Neural cell (in vitro differentiated cells): ENCODE measurements around the gene KIAA1958. TPM values are rescaled to one million over a fixed set of nuclear protein-coding genes. Genes with fewer than 3 reads are reported as not detected.

Experiments used
- H2AFZ ChIP-seq: fragments of 200-600, 300-800 bp; sonication (generic), shearing (Covaris generic); 2 replicates; pipeline ENCODE4 v1.6.0; 2014; ENCODE audit warnings: low read depth, mild to moderate bottlenecking, antibody characterized with exemption, low read length, moderate library complexity
- H3F3A ChIP-seq: fragments of 200-600 bp; shearing (Covaris generic); 2 replicates; pipeline ENCODE4 v1.6.1; 2016; ENCODE audit warnings: mild to moderate bottlenecking, moderate library complexity, mixed read lengths, antibody characterized with exemption, low read length; ENCODE audit not compliant: insufficient read depth, poor library complexity, severe bottlenecking
- H3K27ac ChIP-seq: fragments of 200-600, 300-800 bp; sonication (generic), shearing (Covaris generic); 2 replicates; pipeline ENCODE4 v1.5.1; 2014; ENCODE audit warnings: mild to moderate bottlenecking, low read length, moderate library complexity
- H3K27me3 ChIP-seq: fragments of 300-800, 200-600 bp; sonication (generic), shearing (Covaris generic); 2 replicates; pipeline ENCODE4 v1.6.0; 2014; ENCODE audit warnings: mild to moderate bottlenecking, low read depth, low read length, moderate library complexity; ENCODE audit not compliant: insufficient read depth
- H3K36me3 ChIP-seq: fragments of 300-800, 200-600 bp; sonication (generic), shearing (Covaris generic); 2 replicates; pipeline ENCODE4 v1.5.1; 2014; ENCODE audit warnings: mild to moderate bottlenecking, antibody characterized with exemption, low read length, moderate library complexity; ENCODE audit not compliant: insufficient read depth
- H3K4me2 ChIP-seq: fragments of 300-800, 200-600 bp; sonication (generic), shearing (Covaris generic); 2 replicates; pipeline ENCODE4 v1.6.0; 2014; ENCODE audit warnings: mild to moderate bottlenecking, low read length
- H3K4me3 ChIP-seq: fragments of 300-800, 200-600 bp; sonication (generic), shearing (Covaris generic); 2 replicates; pipeline ENCODE4 v1.5.1; 2014; ENCODE audit warnings: mild to moderate bottlenecking, low read length, moderate library complexity
- H3K79me2 ChIP-seq: fragments of 200-600 bp; shearing (Covaris generic); replicated peaks from 2 replicates; pipeline ENCODE4 v1.6.0; 2014; ENCODE audit warnings: mild to moderate bottlenecking, low read length, moderate library complexity; ENCODE audit not compliant: insufficient read depth
- H3K9ac ChIP-seq: fragments of 300-800, 200-600 bp; sonication (generic), shearing (Covaris generic); 2 replicates; pipeline ENCODE4 v1.6.1; 2016; ENCODE audit warnings: mild to moderate bottlenecking, low read length, mixed read lengths
- H3K9me2 ChIP-seq: fragments of 200-600 bp; shearing (Covaris generic); 2 replicates; pipeline ENCODE4 v1.6.1; 2016; ENCODE audit warnings: mild to moderate bottlenecking, low read length, mixed read lengths; ENCODE audit not compliant: insufficient read depth
- H3K9me3 ChIP-seq: fragments of 200-600, 300-800 bp; sonication (generic), shearing (Covaris generic); 2 replicates; pipeline ENCODE4 v1.6.1; 2016; ENCODE audit warnings: mild to moderate bottlenecking, mixed run types, low read length, moderate library complexity, mixed read lengths
- H4K20me1 ChIP-seq: fragments of 200-600 bp; shearing (Covaris generic); 2 replicates; pipeline ENCODE4 v1.6.1; 2016; ENCODE audit warnings: mild to moderate bottlenecking, mixed run types; ENCODE audit not compliant: insufficient read depth
- EP300 ChIP-seq: fragments of 450-650 bp; conservative IDR thresholded peaks from 2 replicates; pipeline ENCODE4 v1.6.1; 2014; ENCODE audit warnings: antibody characterized with exemption, mild to moderate bottlenecking, moderate library complexity; ENCODE audit not compliant: poor library complexity, severe bottlenecking
- EZH2 ChIP-seq: fragments of 200-600, 300-800 bp; shearing (Covaris generic), sonication (generic); IDR thresholded peaks from 2 replicates; pipeline ENCODE4 v1.6.1; 2014; ENCODE audit warnings: antibody characterized with exemption, low read length, borderline replicate concordance, mild to moderate bottlenecking; ENCODE audit not compliant: insufficient read depth, poor library complexity, severe bottlenecking
- MXI1 ChIP-seq: fragments of 450-650 bp; conservative IDR thresholded peaks from 2 replicates; pipeline ENCODE4 v1.6.1; 2014; ENCODE audit warnings: antibody characterized with exemption, mild to moderate bottlenecking; ENCODE audit not compliant: poor library complexity, severe bottlenecking
- POLR2AphosphoS5 ChIP-seq: IDR thresholded peaks from 2 replicates; pipeline ENCODE4 v1.6.1; 2012
- RAD21 ChIP-seq: fragments of 450-650 bp; conservative IDR thresholded peaks from 2 replicates; pipeline ENCODE4 v1.6.1; 2014; ENCODE audit warnings: antibody characterized with exemption, mild to moderate bottlenecking, moderate library complexity
- REST ChIP-seq: IDR thresholded peaks from 2 replicates; pipeline ENCODE4 v1.6.1; 2012; ENCODE audit warnings: borderline replicate concordance
- SMC3 ChIP-seq: fragments of 450-650 bp; conservative IDR thresholded peaks from 2 replicates; pipeline ENCODE4 v1.6.1; 2014; ENCODE audit warnings: antibody characterized with exemption, mild to moderate bottlenecking, moderate library complexity; ENCODE audit not compliant: poor library complexity
- TAF1 ChIP-seq: IDR thresholded peaks from 2 replicates; pipeline ENCODE4 v1.6.1; 2012; ENCODE audit warnings: low read depth
- polyA plus RNA-seq: library from polyadenylated mRNA; depleted of rRNA; stranded (reverse); fragments of >200 nt; gene quantifications from 2 replicates; pipeline ENCODE4 v1.2.3, GENCODE V29; 2014
- TF ChIP-seq, protein P1 (sequence below): fragments of 450-650 bp; IDR thresholded peaks from 2 replicates; pipeline ENCODE4 v1.5.1; 2014; ENCODE audit warnings: antibody characterized with exemption, mild to moderate bottlenecking, moderate library complexity; ENCODE audit not compliant: poor library complexity, severe bottlenecking

KIAA1958 gene
- polyA plus RNA-seq, 1 donor from 2014 or later, result 8.4 TPM

- H3K9me3 ChIP-seq, result no peaks in the 10 kb centered on the region
- no peaks in the 10 kb centered on the region for H3K9me2 ChIP-seq
- H3K27ac ChIP-seq, result no peak overlapping the region
- no peaks in the 10 kb centered on the region for H3K27me3 ChIP-seq
- no peaks in the 10 kb centered on the region for H4K20me1 ChIP-seq
- H2AFZ ChIP-seq, result no peak overlapping the region
- H3F3A ChIP-seq, result no peaks in the 10 kb centered on the region
- peaks cover 92% of the 10 kb centered on the region for H3K79me2 ChIP-seq
- no peak overlapping the region for H3K4me2 ChIP-seq
- H3K36me3 ChIP-seq, result no peaks in the 10 kb centered on the region
- no peak overlapping the region for H3K9ac ChIP-seq
- TF ChIP-seq TAF1 (no peak), SMC3 (no peak), MXI1 (no peak), RAD21 (no peak), EZH2 (no peak), EP300 (no peak), POLR2AphosphoS5 (no peak), REST (no peak)
- TF ChIP-seq, protein P1, sequence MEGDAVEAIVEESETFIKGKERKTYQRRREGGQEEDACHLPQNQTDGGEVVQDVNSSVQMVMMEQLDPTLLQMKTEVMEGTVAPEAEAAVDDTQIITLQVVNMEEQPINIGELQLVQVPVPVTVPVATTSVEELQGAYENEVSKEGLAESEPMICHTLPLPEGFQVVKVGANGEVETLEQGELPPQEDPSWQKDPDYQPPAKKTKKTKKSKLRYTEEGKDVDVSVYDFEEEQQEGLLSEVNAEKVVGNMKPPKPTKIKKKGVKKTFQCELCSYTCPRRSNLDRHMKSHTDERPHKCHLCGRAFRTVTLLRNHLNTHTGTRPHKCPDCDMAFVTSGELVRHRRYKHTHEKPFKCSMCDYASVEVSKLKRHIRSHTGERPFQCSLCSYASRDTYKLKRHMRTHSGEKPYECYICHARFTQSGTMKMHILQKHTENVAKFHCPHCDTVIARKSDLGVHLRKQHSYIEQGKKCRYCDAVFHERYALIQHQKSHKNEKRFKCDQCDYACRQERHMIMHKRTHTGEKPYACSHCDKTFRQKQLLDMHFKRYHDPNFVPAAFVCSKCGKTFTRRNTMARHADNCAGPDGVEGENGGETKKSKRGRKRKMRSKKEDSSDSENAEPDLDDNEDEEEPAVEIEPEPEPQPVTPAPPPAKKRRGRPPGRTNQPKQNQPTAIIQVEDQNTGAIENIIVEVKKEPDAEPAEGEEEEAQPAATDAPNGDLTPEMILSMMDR, result no peak
- H3K4me3 ChIP-seq, result no peak overlapping the region
Measured at GRCh38 chr9:112506571-112506970, 19.9 kb downstream of the KIAA1958 start.

DNA sequence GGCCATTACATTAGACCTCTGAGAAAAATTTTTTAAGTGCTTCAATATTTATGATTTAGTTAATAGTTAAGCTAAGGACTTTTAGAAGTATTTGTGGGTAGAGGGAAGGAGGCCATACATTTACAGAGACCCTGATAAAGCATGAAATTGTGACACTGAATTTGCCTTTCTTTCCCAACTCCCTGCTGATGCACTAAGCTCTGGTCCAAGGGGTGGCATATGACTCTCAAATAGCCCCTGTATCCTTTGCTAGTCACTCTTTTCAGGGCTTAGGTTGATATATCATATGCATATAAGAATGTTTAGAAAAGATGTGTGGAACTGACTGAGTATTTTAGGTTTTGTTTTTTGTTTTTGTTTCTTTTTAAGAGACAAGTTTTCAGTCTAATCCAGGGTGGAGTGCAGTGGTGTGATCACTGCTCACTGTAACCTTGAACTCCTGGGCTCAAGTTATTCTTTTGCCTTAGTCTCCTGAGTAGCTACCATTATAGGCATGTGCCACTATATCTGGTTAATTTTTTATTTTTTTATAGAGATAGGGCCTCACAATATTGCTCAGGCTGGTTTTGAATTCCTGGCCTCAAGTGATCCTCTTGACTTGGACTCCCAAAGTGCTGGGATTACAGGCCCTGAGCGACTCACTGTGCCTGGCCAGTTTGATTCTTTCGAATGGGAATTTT, 20.5 kb downstream of the KIAA1958 start:
- Histone ChIP-seq H2AFZ (no peak overlapping the region), H3F3A (no peaks in the 10 kb centered on the region), H3K36me3 (no peaks in the 10 kb centered on the region), H3K9me2 (no peaks in the 10 kb centered on the region), H3K4me3 (no peak overlapping the region), H3K4me2 (no peak overlapping the region), H3K27ac (no peak overlapping the region), H4K20me1 (no peaks in the 10 kb centered on the region), H3K79me2 (peaks cover 92% of the 10 kb centered on the region), H3K27me3 (no peaks in the 10 kb centered on the region), H3K9me3 (no peaks in the 10 kb centered on the region), H3K9ac (no peak overlapping the region)
- TF ChIP-seq, protein P1, result no peak
- no peak for TF ChIP-seq RAD21
- TF ChIP-seq EP300, result no peak
- TF ChIP-seq SMC3, result no peak
- TF ChIP-seq MXI1, result no peak
- TF ChIP-seq EZH2, result no peak
- no peak for TF ChIP-seq POLR2AphosphoS5
- no peak for TF ChIP-seq REST
- no peak for TF ChIP-seq TAF1
